RKO (cell line): ENCODE results near the gene ARHGAP32.
A peak's percentile ranks its signal among the peaks of the same experiment; 100 is the strongest.
"Not testable (repeated sequence)": the region's sequence is repeated elsewhere in the genome, so short reads cannot be mapped to it uniquely, and the experiment has no call there.

Experiments
- DNase-seq: peaks from one replicate; pipeline ENCODE4 v3.0.0-alpha.2; 2016; ENCODE audit warnings: low spot score

ARHGAP32 gene

GRCh38 chr11:129202646-129203045 is 10.5 kb upstream of the ARHGAP32 start:
- no peak for DNase-seq

- DNase-seq, result no peak
Observed at GRCh38 chr11:129195682-129196081, 3.6 kb upstream of the ARHGAP32 start.

- no peak for DNase-seq
Observed at GRCh38 chr11:129191649-129192048, 476 bp downstream of the ARHGAP32 start.

- no peak for DNase-seq
Observed at GRCh38 chr11:129190087-129190486, 2.0 kb downstream of the ARHGAP32 start.

DNA sequence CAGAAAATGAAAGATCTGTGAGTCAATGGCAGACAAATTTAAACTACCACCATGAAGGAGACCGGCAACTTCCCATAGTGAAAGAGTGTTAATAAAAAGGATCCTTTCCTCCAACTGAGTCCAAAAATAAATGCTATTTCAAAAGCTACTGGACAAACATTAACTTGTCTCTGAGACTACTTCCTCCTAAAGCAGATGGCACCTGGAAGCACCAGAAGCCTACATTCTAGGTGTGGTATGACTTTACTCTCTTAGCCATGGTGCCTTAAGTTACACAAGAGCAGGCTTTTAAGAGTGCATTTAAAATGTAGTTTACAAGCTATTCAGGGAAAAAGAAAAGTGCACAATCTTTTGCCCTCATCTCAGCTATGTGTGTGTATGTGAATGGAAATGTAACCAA is 2.5 kb downstream of the ARHGAP32 start:
- DNase-seq, result no peak

DNA sequence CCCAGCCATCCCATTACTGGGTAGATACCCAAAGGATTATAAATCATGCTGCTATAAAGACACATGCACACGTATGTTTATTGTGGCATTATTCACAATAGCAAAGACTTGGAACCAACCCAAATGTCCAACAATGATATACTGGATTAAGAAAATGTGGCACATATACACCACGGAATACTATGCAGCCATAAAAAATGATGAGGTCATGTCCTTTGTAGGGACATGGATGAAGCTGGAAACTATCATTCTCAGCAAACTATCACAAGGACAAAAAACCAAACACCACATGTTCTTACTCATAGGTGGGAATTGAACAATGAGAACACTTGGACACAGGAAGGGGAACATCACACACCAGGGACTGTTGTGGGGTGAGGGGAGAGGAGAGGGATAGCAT is 7.0 kb downstream of the ARHGAP32 start:
- DNase-seq, result not testable (repeated sequence)

GRCh38 chr11:129184581-129184980 is 7.5 kb downstream of the ARHGAP32 start:
- no peak for DNase-seq

DNA sequence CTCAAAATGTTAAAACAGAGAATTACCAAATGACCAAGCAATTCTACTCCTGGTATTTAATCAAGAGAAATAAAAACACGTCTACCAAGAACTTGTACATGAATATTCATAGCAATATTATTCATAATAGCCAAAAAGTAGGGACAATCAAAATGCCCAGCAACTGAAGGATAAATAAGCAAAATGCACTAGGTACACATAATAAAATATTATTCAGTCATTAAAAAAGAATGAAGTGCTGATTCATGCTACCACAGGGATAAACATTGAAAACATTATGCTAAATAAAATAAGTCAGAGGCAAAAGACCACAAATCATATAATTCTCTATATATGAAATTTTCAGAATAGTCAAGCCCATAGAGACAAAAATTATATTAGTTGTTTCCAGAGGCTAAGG is 24.8 kb downstream of the ARHGAP32 start:
- DNase-seq, result no peak

DNA sequence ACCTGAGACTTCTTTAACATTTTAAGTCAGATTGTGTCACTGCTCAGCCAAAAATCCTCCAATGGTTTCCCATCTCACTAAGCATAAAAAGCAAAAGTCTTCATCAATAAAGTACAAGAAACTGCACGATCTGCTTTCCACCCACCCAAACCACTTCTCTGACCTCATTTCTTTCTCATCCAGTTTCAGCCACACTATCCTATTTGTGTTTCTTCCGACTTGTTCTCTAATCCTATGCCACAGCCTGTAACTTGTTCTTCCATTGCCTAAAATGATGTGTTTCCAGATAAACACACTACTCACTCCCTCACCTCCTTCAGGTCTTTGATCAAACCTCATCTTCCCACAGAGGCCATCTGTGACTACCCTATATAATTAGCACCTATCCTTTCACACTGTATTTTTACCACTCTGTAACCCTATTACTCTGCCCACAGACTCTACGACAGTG is 28.4 kb downstream of the ARHGAP32 start:
- DNase-seq, result no peak

- not testable (repeated sequence) for DNase-seq
Observed at GRCh38 chr11:129157080-129157479, 35.0 kb downstream of the ARHGAP32 start.

- no peak for DNase-seq
Observed at GRCh38 chr11:129155745-129156144, 36.4 kb downstream of the ARHGAP32 start.

DNA sequence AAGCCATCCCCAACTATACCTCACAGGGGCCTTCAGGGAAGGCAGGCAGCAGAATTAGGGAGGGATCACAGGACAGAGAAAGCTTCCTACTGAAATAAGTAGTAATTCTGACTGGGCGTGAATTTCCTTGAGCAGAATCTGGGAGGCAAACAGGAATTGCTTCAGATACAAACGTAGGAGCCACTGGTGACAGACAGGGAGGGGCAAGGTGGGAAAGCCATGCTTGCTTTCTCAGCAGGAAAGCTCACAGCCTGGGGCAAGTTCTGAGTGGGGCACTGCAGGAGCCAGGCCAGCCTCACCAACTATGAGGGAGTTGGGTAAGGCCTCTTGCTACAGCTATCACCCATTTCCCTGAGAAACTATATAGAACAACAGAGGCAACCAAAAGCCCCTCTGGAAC is 43.6 kb downstream of the ARHGAP32 start:
- DNase-seq, result no peak

DNA sequence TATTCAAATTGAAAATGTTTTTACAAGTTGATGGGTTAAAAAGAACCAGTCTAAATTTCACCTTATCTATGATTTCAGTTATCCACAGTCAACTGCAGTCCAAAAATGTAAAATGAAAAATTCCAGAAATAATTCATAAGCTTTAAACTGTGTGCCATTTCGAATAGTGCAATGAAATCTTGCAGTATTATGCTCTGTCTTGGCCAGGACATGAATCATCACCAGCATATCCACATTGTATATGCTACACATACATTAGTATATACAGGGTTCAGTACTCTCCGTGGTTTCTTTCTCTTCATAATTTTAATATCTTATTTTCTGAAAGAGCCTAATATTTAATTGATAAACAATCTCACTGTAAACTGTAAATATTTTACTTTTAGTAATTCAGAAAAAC is 45.9 kb downstream of the ARHGAP32 start:
- no peak for DNase-seq

- no peak for DNase-seq
Observed at GRCh38 chr11:129145276-129145675, 46.8 kb downstream of the ARHGAP32 start.

DNA sequence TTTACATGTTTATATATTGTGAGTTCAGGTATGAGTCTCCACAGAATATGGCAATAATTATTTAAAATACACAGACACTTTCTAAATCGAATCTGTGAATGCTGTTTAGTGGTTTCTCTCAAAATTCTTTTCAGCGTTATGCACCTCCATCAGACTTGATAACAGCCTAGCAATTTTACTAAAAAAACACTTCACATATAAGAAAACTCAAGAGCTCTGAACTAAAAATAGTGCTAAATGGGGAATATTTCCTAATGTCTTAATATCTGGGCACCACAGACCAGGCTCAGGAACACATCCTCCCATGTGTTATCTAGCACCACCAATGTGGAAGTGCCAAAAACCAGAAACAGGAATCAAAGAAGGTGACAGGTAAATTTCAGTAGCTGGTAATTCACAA is 47.9 kb downstream of the ARHGAP32 start:
- DNase-seq, result no peak

DNA sequence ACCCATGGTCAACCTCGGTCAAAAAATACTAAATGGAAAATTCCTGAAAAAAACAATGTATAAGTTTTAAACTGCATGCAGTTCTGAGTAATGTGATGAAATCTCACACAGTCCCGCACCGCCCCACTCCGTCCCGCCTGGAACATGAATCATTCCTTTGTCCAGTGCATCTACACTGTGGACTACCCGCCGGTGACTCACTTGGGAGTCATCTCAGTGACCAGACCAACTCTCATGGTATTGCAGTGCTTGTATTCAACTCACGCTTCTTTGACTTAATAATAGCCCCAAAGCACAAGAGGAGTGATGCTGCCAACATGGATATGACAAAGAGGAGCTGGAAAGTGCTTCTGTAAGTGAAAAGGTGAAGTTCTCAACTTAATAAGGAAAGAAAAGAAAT is 48.8 kb downstream of the ARHGAP32 start:
- DNase-seq, result peak; percentile 99

- no peak for DNase-seq
Observed at GRCh38 chr11:129141748-129142523, 50.2 kb downstream of the ARHGAP32 start.

DNA sequence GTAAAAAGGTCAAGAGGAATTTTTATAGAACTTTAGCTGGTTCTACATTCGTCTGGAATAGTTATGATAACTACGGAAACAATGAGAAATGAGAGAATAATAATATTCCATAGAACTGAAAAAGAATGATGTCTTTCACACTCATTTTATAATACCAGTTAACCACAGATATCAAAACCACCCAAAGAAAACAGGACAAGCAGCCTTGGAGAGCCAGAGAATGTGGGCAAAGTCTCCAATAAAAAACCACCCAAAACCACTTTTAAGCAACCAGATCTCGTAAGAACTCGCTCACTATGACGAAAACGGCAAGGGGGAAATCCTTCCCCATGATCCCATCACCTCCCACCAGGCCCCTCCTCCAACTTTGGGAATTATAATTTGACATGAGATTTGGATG is 60.8 kb downstream of the ARHGAP32 start:
- no peak for DNase-seq

- not testable (repeated sequence) for DNase-seq
Observed at GRCh38 chr11:129128881-129129620, 63.1 kb downstream of the ARHGAP32 start.

DNA sequence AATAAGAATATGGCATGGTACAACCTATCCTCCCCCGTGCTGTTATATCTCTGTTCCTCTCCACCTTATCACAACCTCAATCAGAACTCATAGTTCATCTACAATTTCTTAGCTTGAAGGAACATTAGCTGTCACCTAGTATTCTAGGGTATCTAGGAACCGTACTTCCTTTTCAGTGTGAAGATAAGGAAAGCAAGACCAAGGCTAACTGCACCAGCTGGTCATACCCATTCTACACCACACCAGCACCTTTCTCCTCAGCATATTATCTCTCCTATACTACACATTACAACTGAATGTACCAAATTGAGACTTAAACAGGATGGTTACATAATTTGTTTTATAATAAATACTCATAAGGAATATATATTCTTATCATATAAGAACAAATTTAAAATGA is 73.1 kb downstream of the ARHGAP32 start:
- DNase-seq, result no peak

DNA sequence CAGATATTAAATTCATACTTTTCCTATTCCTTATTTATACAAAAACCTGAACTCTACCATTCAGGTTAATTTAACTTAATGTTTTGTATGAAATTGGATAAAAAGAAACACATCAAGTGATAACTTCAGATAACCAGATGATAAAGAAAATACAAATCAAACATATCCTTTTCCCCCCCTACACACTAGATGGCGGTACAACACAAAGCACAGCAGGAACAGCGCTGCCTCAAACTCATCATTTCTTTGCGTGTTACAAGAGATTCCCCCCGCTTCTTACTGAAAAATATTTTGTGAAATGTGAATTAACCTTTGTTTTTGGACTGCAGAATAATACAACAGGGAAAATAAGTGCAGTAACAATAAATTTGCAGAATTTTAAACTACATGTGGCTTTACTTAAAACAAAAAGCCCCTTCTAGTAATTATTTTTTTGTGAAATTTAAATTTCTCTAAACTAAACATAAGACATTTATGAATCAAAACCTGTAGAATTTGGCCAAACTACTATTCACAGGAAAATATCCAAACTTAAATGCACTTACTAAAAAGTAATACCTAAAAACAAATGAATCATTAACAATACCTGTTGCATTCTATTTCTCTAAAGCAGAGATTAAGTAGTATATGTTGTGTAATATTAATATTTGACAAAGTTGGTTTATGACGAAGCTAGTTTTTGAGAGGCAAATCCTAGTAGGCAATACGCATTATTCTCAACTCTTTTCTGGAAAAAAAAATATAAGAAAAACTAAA is 74.4 kb downstream of the ARHGAP32 start:
- peak; percentile 76 for DNase-seq

GRCh38 chr11:129115652-129116586 is 76.2 kb downstream of the ARHGAP32 start:
- DNase-seq, result no peak
